SH-SY5Y (cell line): ENCODE results near the gene PLEKHD1.
A peak's percentile ranks its signal among the peaks of the same experiment; 100 is the strongest.

ENCODE experiments used
- GATA2 ChIP-seq: IDR thresholded peaks from 2 replicates; pipeline ENCODE4 v1.6.1; 2011; ENCODE audit warnings: mild to moderate bottlenecking, low read depth, low read length
- GATA3 ChIP-seq: IDR thresholded peaks from 2 replicates; pipeline ENCODE4 v1.6.1; 2011; ENCODE audit warnings: low read depth, mild to moderate bottlenecking, low read length, moderate library complexity

The PLEKHD1 gene

DNA sequence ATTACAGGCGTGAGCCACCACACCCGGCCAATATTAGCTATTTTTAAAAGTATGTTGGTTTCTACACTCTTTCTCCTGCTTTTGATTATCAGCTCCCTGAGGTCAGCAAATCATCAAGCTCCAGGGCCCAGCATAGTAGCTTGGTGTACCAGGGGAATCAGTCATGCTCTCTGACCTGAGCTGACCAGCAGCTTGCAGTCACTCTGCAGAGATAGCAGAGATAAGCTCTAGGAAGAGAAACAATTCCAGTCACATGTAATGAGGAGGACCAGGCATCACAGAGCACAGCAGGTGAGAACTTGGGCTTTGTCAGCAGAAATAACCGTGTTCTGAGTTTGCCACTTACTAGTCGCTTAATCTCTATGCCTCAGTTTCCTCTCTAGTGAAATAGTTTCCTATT is 8.5 kb downstream of the PLEKHD1 start:
- no peak for TF ChIP-seq GATA3
- TF ChIP-seq GATA2: peak; percentile 72

DNA sequence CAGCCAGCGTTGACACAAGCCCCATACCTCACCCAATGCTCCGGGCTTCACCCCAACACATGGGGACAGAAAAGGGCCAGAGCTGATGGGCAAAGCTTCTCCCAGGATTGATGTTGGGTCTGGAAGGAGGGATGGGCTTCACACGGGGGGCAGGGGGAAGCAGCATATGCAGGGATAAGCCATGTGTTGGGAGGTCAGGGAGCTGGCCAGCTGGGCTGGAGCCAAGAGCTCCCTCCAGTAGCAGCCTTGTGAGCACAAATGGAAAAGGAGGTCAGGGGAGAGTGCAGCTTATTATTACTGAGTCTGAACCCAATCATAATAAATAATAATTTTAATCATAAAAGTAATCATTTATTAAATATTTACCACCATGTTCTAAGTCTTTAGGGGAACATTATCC is 9.3 kb downstream of the PLEKHD1 start:
- no peak for TF ChIP-seq GATA3
- TF ChIP-seq GATA2: no peak

DNA sequence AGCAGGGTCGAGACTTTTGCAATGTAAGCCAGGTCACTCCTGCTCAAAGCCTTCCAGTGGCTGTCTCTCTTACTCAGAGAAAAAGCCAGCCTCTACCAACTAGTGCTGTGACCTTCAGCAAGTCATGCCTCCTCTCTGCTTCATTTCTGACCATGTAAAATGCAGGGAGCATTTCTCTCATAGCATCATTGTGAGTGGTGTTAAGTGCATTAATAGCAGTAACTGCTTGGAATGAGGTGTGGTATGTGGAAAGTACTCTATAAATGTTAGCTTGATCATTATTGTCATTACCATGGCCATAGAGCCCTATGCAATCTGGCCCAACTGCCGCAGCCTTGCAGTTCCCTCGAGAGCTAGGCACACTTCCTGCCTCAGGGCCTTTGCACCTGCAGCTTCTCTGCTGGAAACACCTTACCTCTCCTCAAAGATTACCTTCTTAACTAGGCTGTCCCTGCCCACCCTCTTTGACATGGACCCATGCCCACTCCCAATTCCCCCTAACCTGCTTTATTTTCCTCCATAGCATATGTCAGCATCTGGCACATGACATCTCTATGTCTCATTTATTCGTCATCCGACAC is 10.9 kb downstream of the PLEKHD1 start:
- TF ChIP-seq GATA2 (no peak), GATA3 (no peak)

DNA sequence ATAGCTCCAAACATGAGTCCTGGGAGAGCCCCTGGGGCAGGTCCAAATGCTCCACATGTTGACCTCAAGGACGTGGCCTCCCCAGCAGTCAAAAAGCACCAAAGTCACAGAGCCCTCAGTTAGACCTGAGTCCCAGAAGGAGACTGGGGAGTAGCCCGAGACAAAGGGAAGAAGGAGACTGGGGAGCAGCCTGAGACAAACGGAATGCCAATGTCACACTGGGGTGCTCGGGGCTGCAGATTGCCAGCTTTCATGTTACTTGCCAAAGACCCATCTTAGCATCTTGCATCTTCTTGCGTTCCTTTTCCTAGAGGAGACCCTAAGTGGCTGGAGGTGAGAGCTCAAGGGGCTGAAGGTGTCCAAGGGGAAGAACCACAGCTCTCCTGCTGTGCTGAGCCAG is 14.9 kb downstream of the PLEKHD1 start:
- TF ChIP-seq GATA3: no peak
- no peak for TF ChIP-seq GATA2

DNA sequence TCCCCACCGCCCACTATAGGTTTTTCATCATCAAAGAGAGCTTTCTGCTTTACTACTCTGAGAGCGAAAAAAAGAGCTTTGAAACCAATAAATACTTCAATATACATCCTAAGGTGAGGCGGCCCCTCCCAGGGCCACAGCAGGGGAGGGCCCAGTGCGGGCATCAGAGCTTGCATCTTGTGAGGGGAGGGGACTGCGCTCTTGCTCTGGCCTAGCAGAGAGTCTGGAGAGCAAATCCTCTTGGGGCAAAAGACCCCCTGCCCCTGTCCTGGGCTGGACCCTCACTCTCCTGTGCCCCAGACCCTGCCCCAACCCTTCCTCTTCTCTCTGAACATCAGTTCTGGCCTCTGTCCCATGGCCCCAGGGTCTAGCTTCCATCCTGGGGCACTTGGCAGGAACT is 15.6 kb downstream of the PLEKHD1 start:
- no peak for TF ChIP-seq GATA3
- no peak for TF ChIP-seq GATA2

DNA sequence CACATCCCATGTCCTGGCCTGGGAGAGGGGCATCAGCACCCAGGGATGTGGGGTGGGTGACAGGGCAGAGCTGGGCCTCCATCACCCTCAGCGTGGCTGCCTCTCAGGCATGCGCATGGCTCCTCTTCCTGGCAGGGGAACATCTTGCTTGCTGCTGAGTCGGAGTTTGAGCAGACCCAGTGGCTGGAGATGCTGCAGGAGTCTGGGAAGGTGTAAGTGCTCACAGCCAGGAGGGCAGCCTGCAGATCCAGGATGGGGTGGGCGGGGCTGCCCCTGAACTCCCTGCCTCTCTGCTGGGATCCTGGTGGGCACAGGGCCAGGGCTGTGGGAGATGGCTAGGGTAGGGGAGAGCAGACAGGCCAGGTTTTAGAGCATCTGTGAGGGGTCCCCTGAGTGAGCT is 16.2 kb downstream of the PLEKHD1 start:
- TF ChIP-seq GATA2 (no peak), GATA3 (no peak)

DNA sequence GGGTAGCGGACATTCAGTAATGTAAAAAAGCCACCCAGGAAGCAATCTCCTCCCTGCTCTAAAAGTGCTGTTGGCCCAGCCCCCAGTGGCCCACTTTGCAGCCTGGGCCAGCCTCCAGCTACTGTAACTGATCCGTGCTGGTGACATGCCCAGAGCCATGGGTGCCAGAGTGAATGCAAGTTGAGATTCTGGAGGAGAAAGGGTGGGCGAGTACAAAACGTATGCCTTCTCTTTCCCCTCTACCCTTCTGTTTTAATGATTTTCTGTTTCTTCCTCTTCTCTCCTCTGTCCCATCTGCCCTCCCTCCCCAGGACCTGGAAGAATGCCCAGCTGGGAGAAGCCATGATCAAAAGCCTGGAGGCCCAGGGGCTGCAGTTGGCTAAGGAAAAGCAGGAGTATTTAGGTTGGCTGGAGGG is 16.9 kb downstream of the PLEKHD1 start:
- TF ChIP-seq GATA2 (no peak), GATA3 (no peak)

DNA sequence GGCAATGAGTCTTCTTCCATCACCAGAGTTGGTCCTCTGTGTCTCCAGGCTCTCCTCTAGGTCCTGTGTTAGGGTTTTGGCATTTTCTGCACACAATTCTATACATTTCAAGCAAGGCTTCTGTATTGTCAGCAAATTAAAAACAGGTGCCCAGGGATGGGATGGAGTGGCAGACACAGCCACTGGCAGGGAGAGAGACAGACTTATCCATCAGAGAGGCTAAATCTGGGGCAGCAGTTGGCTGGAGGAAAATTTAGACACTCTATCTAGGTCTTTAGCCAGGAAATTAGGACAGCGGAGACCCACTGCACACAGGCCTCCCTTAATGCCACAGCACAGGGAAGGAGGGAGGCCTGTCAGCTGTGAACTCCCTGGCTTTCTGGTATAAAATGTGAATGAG is 20.2 kb downstream of the PLEKHD1 start:
- TF ChIP-seq GATA3 (no peak), GATA2 (no peak)

DNA sequence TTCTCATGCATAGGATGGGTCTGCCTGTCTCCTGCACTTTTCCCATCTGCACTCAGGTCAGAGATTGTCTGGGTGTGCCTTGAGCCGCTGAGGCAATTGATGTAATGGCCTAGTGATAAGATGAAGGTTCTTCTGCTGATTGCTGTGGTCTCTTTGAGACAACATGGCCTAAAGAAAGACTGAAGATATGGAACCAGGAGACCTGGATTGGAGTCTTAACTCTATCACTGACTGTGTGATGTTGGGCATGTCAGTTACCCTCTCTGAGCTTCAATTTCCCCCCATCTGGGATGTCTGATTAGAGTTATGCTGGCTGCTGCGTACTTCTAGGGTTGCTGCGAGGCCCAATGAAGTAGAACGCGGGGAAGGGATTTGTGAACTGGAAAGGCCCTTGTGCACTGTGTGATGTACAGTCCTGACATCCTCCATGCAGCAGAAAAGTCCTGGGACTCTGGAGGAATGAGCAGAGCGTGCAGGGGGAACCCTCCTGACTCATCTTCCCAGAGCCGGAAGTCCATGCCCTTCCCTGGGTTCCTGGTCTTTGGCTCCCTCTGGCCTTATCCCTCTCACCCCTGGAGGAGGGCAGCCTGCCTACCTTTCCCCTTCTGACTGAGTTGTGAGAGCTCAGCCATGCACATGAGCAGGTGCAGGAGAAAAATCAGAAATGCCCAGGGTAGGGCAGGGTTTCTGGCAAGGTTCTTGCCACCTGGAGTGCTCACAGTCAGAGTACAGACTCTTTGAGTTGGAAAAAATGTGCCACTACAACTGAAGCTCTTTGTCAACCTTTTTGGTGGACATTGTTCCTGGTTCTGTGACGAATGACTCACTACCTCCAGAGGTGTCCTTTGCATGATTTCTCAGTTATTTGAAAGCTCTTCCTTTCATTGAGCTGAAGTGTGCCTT is 21.1 kb downstream of the PLEKHD1 start:
- no peak for TF ChIP-seq GATA2

DNA sequence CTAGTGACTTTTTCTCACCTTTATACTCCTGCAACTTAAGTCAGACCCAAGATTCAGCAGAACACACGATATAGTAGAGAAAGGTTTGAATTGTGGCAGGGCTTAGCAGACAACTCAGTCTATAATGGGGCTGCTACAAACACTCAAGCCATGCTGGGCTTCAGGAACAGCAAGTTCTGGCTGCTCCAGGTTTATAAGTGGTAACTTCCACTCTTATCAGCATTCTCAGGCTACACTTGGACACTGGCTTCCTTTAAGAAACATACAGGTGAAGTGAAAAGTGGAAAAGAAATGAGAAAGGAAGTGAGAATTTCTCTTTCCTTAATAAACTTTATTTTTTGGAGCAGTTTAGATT is 21.7 kb downstream of the PLEKHD1 start:
- no peak for TF ChIP-seq GATA2
- no peak for TF ChIP-seq GATA3

DNA sequence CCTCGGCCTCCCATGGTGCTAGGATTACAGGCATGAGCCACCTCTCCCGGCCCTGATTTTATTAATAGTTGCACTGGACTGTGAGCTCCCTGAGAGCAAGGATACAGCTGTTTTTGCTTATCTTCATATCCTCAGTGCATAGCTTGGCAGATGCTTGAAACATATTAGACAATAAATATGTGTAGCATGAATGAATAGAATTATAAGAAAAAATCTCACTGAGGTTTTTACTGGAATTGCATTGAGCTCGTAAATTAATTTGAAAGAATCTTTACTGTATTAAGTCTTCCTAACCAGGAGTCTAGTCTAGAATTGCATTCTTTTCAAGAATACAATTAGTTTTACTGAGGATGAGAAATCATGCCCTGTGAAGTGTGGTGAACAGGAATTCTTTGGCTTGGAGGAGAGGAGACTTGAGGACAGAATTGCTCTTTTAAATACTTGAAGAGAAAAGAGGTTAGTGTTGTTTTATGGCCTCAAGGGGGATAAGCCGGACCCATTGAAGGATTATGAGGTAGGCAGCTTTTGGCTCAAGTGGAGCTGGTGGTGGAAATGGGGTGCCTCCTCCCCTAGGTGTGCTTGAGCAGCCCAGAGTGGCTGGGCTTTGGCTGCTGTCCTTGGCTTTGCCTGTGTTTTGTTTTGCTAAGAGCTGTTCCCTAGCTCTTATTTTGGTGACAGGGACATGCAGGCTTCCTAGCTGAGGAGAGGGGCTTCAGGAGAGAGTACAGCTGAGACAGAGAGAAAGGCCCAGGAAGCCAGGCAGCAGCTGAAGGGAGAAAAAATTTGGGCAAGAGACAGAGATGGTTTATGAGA is 34.0 kb downstream of the PLEKHD1 start:
- TF ChIP-seq GATA3: no peak

DNA sequence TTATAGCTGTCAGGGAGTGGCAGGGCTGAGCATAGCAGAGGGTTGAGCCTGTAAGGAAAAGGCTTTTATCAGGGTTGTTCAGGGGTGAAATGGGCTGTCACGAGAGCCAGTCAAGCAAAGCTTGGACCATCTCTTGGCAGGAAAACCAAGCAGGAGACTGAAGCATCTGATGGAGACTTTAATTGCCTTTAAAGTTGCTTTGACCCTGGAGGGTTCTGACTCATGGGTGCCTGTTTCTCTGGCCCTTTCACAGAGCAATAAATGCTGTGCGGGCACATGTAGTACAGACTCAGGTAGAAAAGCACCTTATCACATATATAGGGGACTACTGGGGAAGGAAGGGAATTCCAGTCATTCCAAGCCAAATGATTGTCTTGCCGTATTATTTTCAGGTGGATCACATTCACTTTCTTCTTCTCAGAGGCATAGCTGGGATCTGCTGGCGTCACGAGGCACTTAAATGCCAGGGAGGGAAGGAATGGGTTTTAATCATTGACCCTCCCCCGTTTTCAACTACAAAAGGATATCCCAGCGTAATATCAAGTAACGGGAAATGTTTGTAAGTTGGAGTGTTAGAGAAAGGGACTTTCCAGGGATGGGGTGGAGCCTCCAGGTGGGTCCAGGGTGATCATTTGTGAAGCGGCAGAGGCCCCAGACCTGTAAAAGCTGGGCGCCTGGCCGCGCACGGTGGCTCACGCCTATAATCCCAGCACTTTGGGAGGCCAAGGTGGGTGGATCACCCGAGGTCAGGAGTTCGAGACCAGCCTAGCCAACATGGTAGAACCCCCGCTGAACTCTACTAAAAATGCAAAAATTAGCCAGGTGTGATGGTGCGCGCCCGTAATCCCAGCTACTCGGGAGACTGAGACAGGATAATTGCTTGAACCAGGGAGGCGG is 34.9 kb downstream of the PLEKHD1 start:
- no peak for TF ChIP-seq GATA3
- TF ChIP-seq GATA2: no peak

DNA sequence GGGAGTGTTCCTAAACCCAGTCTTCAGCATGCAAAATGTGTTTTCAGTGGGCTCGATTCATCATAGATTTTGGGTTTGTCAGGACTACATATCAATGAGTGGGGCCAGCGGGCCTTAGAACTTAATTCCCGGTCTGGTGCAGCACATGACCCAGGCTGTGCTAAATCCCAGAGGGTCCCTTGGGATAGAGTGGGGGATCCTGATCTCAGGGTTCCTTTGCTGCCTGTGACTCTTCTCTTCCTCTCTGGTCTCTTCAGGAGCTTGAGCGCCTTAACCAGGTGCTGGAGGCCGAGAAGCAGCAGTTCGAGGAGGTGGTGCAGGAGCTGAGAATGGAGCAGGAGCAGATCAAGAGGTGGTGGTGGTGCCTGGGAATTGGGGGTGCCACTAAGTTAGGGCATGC is 37.5 kb downstream of the PLEKHD1 start:
- TF ChIP-seq GATA2: no peak
- no peak for TF ChIP-seq GATA3

DNA sequence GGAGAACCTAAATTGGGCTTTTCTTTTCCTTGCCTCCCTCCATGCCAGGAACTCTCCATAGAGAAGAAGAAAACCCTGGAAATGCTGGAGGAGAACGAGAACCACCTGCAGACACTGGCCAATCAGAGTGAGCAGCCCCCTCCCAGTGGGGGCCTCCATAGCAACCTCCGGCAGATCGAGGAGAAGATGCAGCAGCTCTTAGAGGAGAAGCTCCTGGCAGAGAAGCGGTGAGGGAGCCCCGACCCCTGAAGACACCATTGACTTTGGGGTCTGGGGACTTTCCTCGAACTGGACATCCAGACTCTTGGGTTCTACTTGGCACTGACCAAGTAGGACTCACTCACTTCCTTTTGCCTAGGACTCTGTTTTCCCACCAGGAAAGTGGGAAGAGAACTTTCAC is 41.4 kb downstream of the PLEKHD1 start:
- no peak for TF ChIP-seq GATA2
- TF ChIP-seq GATA3: no peak
